Effector memory CD4-positive, alpha-beta T cell (primary cell): Measurements from ENCODE around the gene KDM4C.

Source experiments
- DNase-seq, 3 donors: peaks; one replicate each; pipeline ENCODE4 v3.0.0-alpha.2; 2020
- H3K27ac ChIP-seq: 2 replicates; pipeline ENCODE4 v1.7.0; 2013; ENCODE audit warnings: mild to moderate bottlenecking, low read length, moderate library complexity; ENCODE audit not compliant: insufficient read depth, poor library complexity, severe bottlenecking
- H3K27me3 ChIP-seq: replicated peaks from 2 replicates; pipeline ENCODE4 v1.7.0; 2013; ENCODE audit warnings: mild to moderate bottlenecking, low read length; ENCODE audit not compliant: insufficient read depth, control insufficient read depth, poor library complexity, severe bottlenecking
- H3K36me3 ChIP-seq: 2 replicates; pipeline ENCODE4 v1.7.0; 2013; ENCODE audit warnings: mild to moderate bottlenecking, low read length, moderate library complexity; ENCODE audit not compliant: control insufficient read depth, insufficient read depth
- H3K4me1 ChIP-seq: 2 replicates; pipeline ENCODE4 v1.7.0; 2013; ENCODE audit warnings: low read length, mild to moderate bottlenecking; ENCODE audit not compliant: control insufficient read depth, insufficient read depth, poor library complexity, severe bottlenecking
- H3K4me3 ChIP-seq: 2 replicates; pipeline ENCODE4 v1.7.0; 2013; ENCODE audit warnings: low read length, low read depth, mild to moderate bottlenecking; ENCODE audit not compliant: insufficient read depth, poor library complexity, severe bottlenecking
- H3K9me3 ChIP-seq: 2 replicates; pipeline ENCODE4 v1.7.0; 2013; ENCODE audit warnings: mild to moderate bottlenecking, low read length, moderate library complexity; ENCODE audit not compliant: control insufficient read depth

The KDM4C gene

DNA sequence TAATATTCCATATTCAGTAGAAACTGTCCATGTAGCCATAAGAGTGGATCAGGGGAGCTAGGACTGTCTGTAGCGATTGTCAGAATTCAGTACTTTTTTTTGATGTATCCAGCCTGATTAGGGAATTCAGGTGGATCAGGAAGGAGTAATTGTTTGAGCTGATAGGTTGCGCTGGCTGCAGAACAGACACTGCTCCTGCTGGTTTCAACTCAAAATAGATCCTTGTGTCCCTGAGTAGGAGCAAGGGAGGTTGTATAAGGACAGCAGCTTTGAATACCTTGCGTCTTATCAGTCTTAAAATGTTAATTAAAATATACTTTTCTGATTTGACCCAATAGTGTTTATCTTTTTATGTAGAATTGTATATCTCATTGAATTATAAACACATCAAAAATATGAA lies 229.6 kb downstream of the KDM4C start:
- H3K4me1 ChIP-seq, result no peaks in the 10 kb centered on the region
- peaks cover 59% of the 10 kb centered on the region for H3K36me3 ChIP-seq
- no peaks in the 10 kb centered on the region for H3K27me3 ChIP-seq
- H3K4me3 ChIP-seq, result no peak overlapping the region
- H3K27ac ChIP-seq, result no peak overlapping the region
- no peak for DNase-seq
- no peaks in the 10 kb centered on the region for H3K9me3 ChIP-seq

DNA sequence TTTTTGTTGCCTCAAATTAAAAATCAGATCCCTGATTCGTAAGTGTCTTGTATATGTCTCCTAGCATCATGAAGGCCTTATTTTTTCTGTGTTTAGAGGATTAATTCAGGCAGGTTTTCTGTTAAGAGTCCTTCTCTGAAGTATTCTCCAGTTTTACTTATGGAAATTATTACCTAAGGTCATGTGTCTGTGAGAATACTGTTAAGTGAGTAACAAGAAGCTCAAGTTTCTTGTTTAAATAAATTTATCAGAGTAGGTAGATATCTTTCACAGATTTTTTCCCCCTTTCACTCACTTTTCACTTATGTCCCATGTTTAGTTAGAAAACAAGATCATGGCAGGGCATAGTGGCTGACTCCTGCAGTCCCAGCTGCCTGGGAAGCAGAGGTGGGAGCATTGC lies 233.6 kb downstream of the KDM4C start:
- no peak overlapping the region for H3K27ac ChIP-seq
- no peak overlapping the region for H3K4me3 ChIP-seq
- no peaks in the 10 kb centered on the region for H3K9me3 ChIP-seq
- H3K36me3 ChIP-seq, result peaks cover 42% of the 10 kb centered on the region
- no peaks in the 10 kb centered on the region for H3K27me3 ChIP-seq
- no peaks in the 10 kb centered on the region for H3K4me1 ChIP-seq
- no peak for DNase-seq

- peaks cover 20% of the 10 kb centered on the region for H3K36me3 ChIP-seq
- no peaks in the 10 kb centered on the region for H3K4me1 ChIP-seq
- no peaks in the 10 kb centered on the region for H3K27me3 ChIP-seq
- no peak for DNase-seq
- H3K9me3 ChIP-seq, result no peaks in the 10 kb centered on the region
- no peak overlapping the region for H3K4me3 ChIP-seq
- no peak overlapping the region for H3K27ac ChIP-seq
Observed at GRCh38 chr9:6996061-6996854, 238.5 kb downstream of the KDM4C start.

DNA sequence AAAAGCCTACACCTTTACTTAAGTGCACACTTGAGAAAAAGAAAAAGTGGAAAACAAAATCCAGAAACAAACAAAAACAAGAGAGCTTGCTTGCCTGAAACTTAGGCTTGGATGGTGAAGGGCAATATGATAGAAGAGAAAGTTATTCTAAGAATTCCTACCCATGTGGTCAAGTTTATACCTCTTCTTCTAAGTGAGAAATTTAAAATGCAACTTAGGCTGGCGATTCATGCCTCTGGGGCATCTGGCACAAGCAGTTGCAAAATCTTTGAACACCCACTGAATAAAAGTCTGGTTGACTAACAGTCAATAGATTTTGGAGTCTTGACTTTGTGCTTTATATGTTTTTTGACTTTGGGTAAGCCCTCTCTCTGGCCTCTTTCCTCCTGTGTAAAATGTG lies 239.6 kb downstream of the KDM4C start:
- no peak for DNase-seq
- Histone ChIP-seq H3K36me3 (peaks cover 17% of the 10 kb centered on the region), H3K27me3 (no peaks in the 10 kb centered on the region), H3K4me1 (no peaks in the 10 kb centered on the region), H3K4me3 (no peak overlapping the region), H3K27ac (no peak overlapping the region), H3K9me3 (no peaks in the 10 kb centered on the region)

GRCh38 chr9:6999794-7000193 lies 242.0 kb downstream of the KDM4C start:
- Histone ChIP-seq H3K27ac (no peak overlapping the region), H3K27me3 (no peaks in the 10 kb centered on the region), H3K4me3 (no peak overlapping the region), H3K9me3 (no peaks in the 10 kb centered on the region), H3K4me1 (no peaks in the 10 kb centered on the region), H3K36me3 (peaks cover 12% of the 10 kb centered on the region)
- DNase-seq, result no peak

GRCh38 chr9:7001571-7001970 lies 243.8 kb downstream of the KDM4C start:
- no peak overlapping the region for H3K4me3 ChIP-seq
- DNase-seq, result no peak
- H3K27me3 ChIP-seq, result no peaks in the 10 kb centered on the region

GRCh38 chr9:7003861-7004260 lies 246.1 kb downstream of the KDM4C start:
- DNase-seq, result no peak

More at GRCh38 chr9:7001571-7001970, 243.8 kb downstream of the KDM4C start:
- Histone ChIP-seq H3K27ac (no peak overlapping the region), H3K36me3 (peaks cover 8% of the 10 kb centered on the region), H3K4me1 (no peaks in the 10 kb centered on the region), H3K9me3 (no peaks in the 10 kb centered on the region)

DNA sequence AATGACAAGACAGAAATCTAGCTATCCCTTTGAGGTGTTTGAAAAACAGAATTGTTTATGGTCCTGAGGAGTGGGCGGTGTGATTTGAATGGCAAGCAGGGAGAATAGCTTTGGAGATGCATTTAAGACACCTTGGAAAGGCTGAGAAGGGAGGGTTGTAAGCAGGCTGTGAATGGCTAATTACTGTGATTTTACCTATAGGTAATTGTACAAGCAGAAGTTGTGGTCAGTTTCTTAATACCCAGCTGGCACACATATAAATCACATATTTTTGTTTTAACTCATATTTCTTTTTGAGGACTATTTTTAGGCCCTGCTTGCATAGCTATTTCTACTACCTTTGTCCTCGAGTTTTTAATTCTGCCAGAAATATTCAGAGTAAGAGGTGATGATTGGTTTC lies 248.6 kb downstream of the KDM4C start:
- no peak for DNase-seq
- no peak overlapping the region for H3K27ac ChIP-seq
- H3K4me1 ChIP-seq, result no peaks in the 10 kb centered on the region
- no peaks in the 10 kb centered on the region for H3K27me3 ChIP-seq
- peaks cover 3% of the 10 kb centered on the region for H3K9me3 ChIP-seq
- H3K36me3 ChIP-seq, result peaks cover 42% of the 10 kb centered on the region
- H3K4me3 ChIP-seq, result no peak overlapping the region

More at GRCh38 chr9:7003861-7004260, 246.1 kb downstream of the KDM4C start:
- Histone ChIP-seq H3K27ac (no peak overlapping the region), H3K4me3 (no peak overlapping the region), H3K36me3 (peaks cover 27% of the 10 kb centered on the region), H3K27me3 (no peaks in the 10 kb centered on the region), H3K4me1 (no peaks in the 10 kb centered on the region), H3K9me3 (peaks cover 3% of the 10 kb centered on the region)

DNA sequence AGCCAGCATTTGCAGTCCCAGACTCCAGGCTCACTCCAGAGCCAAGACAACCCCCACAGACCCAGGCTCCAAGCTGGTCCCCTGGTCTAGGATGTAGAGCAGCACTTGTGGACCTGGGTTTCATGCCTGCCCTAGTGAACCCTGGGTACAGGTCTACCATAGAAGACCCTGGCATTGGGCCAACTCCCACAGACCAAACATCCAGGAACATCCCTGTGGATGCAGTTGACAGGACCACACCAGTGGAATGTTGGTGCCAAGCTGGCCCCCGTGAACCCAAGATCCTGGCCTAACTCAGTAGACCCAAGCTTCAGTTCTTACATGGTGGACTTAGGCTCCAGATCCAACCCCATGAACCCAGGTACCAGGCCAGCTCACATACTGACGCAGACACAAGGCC lies 250.6 kb downstream of the KDM4C start:
- peaks cover 3% of the 10 kb centered on the region for H3K9me3 ChIP-seq
- no peaks in the 10 kb centered on the region for H3K27me3 ChIP-seq
- no peak overlapping the region for H3K27ac ChIP-seq
- H3K36me3 ChIP-seq, result peaks cover 53% of the 10 kb centered on the region
- H3K4me3 ChIP-seq, result no peak overlapping the region
- no peaks in the 10 kb centered on the region for H3K4me1 ChIP-seq
- no peak for DNase-seq

DNA sequence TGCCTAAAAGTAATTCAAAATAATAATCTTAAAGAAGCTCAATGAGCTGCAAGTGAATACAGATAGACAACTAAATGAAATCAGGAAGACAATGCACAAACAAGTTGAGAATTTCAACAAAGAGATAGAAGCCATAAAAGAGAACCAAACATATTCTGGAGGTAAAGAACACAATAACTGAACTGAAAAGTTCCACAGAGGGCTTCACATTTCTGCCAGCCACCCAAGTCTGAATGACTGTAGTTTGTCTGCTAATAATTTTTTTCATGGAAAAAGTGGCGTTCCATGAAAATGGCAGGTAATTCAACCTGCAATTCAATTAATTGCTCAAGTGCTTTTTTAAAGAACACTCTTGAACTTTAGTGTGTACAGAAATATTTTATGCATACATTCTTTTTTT lies 251.3 kb downstream of the KDM4C start:
- no peak overlapping the region for H3K4me3 ChIP-seq
- H3K36me3 ChIP-seq, result peaks cover 59% of the 10 kb centered on the region

More for the DNA sequence above, 251.3 kb downstream of the KDM4C start:
- H3K27me3 ChIP-seq, result no peaks in the 10 kb centered on the region
- no peaks in the 10 kb centered on the region for H3K4me1 ChIP-seq
- DNase-seq, result no peak
- peaks cover 3% of the 10 kb centered on the region for H3K9me3 ChIP-seq
- no peak overlapping the region for H3K27ac ChIP-seq
